K562 (cell line): Measurements from ENCODE around the gene INTS2. TPM values are rescaled to one million over a fixed set of nuclear protein-coding genes. Genes with fewer than 3 reads are reported as not detected.

Experiments
- ATAC-seq: fragments of 200-7000 bp; cut with Tn5 transposase; 3 replicates; pipeline ENCODE4 v1.9.1; 2020; ENCODE audit warnings: moderate library complexity
- BruUV-seq: library from RNA; stranded (reverse); fragments of 400-500 nt; replicated peaks from 2 replicates; lab custom pipeline; 2021; lab: Mats Ljungman, UMichigan
- CTCF ChIA-PET: fragments of 300-600 bp; formaldehyde crosslinking; extraction: SDS; loops from one replicate; lab custom pipeline; 2021; ENCODE audit warnings: low intra/inter-chr PET ratio; lab: Yijun Ruan, JAX
- POLR2A ChIA-PET: fragments of 300-600, 350-650 bp; sonication (Branson Sonifier 250); formaldehyde crosslinking; extraction: SDS; loops from one replicate; lab custom pipeline; 2021; ENCODE audit warnings: antibody characterized with exemption, inconsistent platforms; lab: Yijun Ruan, JAX
- DNase-seq, 4 experiments: peaks; one replicate each; pipeline versions ENCODE4 v3.0.0 to v3.0.0-alpha.2; 2011 to 2018; ENCODE audit warnings: low spot score in 3 of 4, mixed read lengths in 3 of 4; ENCODE audit errors: extremely low read depth in 1 of 4
- FAIRE-seq: peaks from 2 replicates; lab custom pipeline; 2011; peaks lifted over from hg19 to GRCh38; lab: Jason Lieb, UNC
- H2AFZ ChIP-seq: 2 replicates; pipeline ENCODE4 v1.6.0; 2011; ENCODE audit warnings: low read depth, low read length, control low read depth, inconsistent platforms
- H3K27ac ChIP-seq: fragments of 200-600 bp; 3 replicates; pipeline ENCODE4 v1.8.0; 2011; ENCODE audit warnings: low read depth, mild to moderate bottlenecking, control low read depth, inconsistent platforms, low read length, moderate library complexity, mixed read lengths; ENCODE audit errors: extremely low read depth
- H3K27me3 ChIP-seq, 2 experiments: fragments of 300-600 bp in 1 of 2; 2 replicates in 1 of 2; 3 replicates in 1 of 2; pipeline versions ENCODE4 v1.6.0 to v1.8.0; 2011; ENCODE audit warnings: inconsistent platforms in 2 of 2, low read length in 2 of 2, mild to moderate bottlenecking in 1 of 2, mixed read lengths in 1 of 2, moderate library complexity in 1 of 2; ENCODE audit not compliant: control insufficient read depth in 2 of 2, insufficient read depth in 2 of 2
- H3K36me3 ChIP-seq: fragments of 300-600 bp; 3 replicates; pipeline ENCODE4 v1.8.0; 2011; ENCODE audit warnings: mild to moderate bottlenecking, low read length, inconsistent platforms; ENCODE audit not compliant: control insufficient read depth, insufficient read depth
- H3K4me1 ChIP-seq, 2 experiments: fragments of 200-600 bp in 1 of 2; replicated peaks in 1 of 2; 2 replicates in 1 of 2; 3 replicates in 1 of 2; pipeline versions ENCODE4 v1.5.1 to v1.8.0; 2011; ENCODE audit warnings: inconsistent platforms in 2 of 2, low read length in 2 of 2, mild to moderate bottlenecking in 1 of 2, mixed read lengths in 1 of 2, moderate library complexity in 1 of 2; ENCODE audit not compliant: control insufficient read depth in 2 of 2, insufficient read depth in 2 of 2
- H3K4me2 ChIP-seq: 2 replicates; pipeline ENCODE4 v1.6.1; 2011; ENCODE audit warnings: low read length, control low read depth, inconsistent platforms, mixed read lengths; ENCODE audit not compliant: insufficient read depth
- H3K4me3 ChIP-seq: fragments of 200-600 bp; sonication (generic), shearing (Covaris generic); 2 replicates; pipeline ENCODE4 v1.5.1; 2016; ENCODE audit warnings: control low read depth, inconsistent platforms
- H3K79me2 ChIP-seq: fragments of 200-600 bp; 3 replicates; pipeline ENCODE4 v1.8.0; 2011; ENCODE audit warnings: low read length, inconsistent platforms; ENCODE audit not compliant: control insufficient read depth, insufficient read depth
- H3K9ac ChIP-seq, 2 experiments: 2 replicates each; pipeline versions ENCODE4 v1.6.0 to v1.6.1; 2011; ENCODE audit warnings: low read depth in 2 of 2, low read length in 2 of 2, control low read depth in 1 of 2, inconsistent platforms in 1 of 2, mild to moderate bottlenecking in 1 of 2, mixed read lengths in 1 of 2; ENCODE audit not compliant: insufficient read depth in 1 of 2
- H3K9me1 ChIP-seq: one replicate; pipeline ENCODE4 v1.6.0; 2011; ENCODE audit warnings: inconsistent platforms, mild to moderate bottlenecking, low read length, moderate library complexity; ENCODE audit not compliant: control insufficient read depth, insufficient read depth
- H3K9me3 ChIP-seq: replicated peaks from 2 replicates; pipeline ENCODE4 v1.5.1; 2011; ENCODE audit warnings: low read depth, low read length, inconsistent platforms; ENCODE audit not compliant: control insufficient read depth, insufficient read depth
- H4K20me1 ChIP-seq: replicated peaks from 2 replicates; pipeline ENCODE4 v1.6.1; 2011; ENCODE audit warnings: low read length, inconsistent platforms, mixed read lengths; ENCODE audit not compliant: control insufficient read depth, insufficient read depth
- CHD2 ChIP-seq: IDR thresholded peaks from 2 replicates; pipeline ENCODE4 v1.6.1; 2011; ENCODE audit warnings: low read depth, low read length
- EWSR1 ChIP-seq: fragments of 450-650 bp; IDR thresholded peaks from 2 replicates; pipeline ENCODE4 v1.6.1; 2018; ENCODE audit warnings: borderline replicate concordance, mild to moderate bottlenecking, low read depth, moderate library complexity; ENCODE audit not compliant: partially characterized antibody
- GABPA ChIP-seq: fragments of 200-800 bp; sonication (Bioruptor generic); conservative IDR thresholded peaks from 2 replicates; pipeline ENCODE4 v1.6.1; 2016; ENCODE audit warnings: low read depth, missing genetic modification characterization, missing compliant biosample characterization
- RBM17 ChIP-seq: fragments of 200-400 bp; formaldehyde crosslinking; IDR thresholded peaks from 2 replicates; pipeline ENCODE4 v1.6.1; 2017; ENCODE audit warnings: low read depth, mild to moderate bottlenecking, low read length, borderline replicate concordance
- RBM25 ChIP-seq: fragments of 200-400 bp; formaldehyde crosslinking; IDR thresholded peaks from 2 replicates; pipeline ENCODE4 v1.6.1; 2018; ENCODE audit warnings: low read length, low read depth, moderate library complexity; ENCODE audit not compliant: severe bottlenecking
- SP1 ChIP-seq: sonication (generic); formaldehyde crosslinking; IDR thresholded peaks from 2 replicates; pipeline ENCODE4 v1.8.1; 2022; ENCODE audit warnings: mild to moderate bottlenecking, missing genetic modification reagents
- TARDBP ChIP-seq: fragments of 450-650 bp; IDR thresholded peaks from 2 replicates; pipeline ENCODE4 v1.6.1; 2016
- TOE1 ChIP-seq, 2 experiments: fragments of 450-650 bp in 1 of 2; sonication (generic) in 1 of 2; formaldehyde crosslinking in 1 of 2; IDR thresholded peaks; 2 replicates each; pipeline versions ENCODE4 v1.7.1 to v1.8.0; 2016 to 2022; ENCODE audit warnings: borderline replicate concordance in 2 of 2, mild to moderate bottlenecking in 2 of 2, antibody characterized with exemption in 1 of 2, inconsistent platforms in 1 of 2, low read depth in 1 of 2, missing genetic modification reagents in 1 of 2, moderate library complexity in 1 of 2
- ZBTB11 ChIP-seq, 3 experiments: fragments of 200-800 bp in 1 of 3; fragments of 250-450 bp in 1 of 3; fragments of 450-650 bp in 1 of 3; sonication (Bioruptor Pico) in 1 of 3; sonication (Bioruptor generic) in 1 of 3; formaldehyde crosslinking in 1 of 3; IDR thresholded peaks; 2 replicates each; pipeline versions ENCODE4 v1.6.1 to v1.8.0; 2016 to 2022; ENCODE audit warnings: mild to moderate bottlenecking in 2 of 3, missing genetic modification characterization in 2 of 3, missing compliant biosample characterization in 1 of 3, moderate library complexity in 1 of 3
- ZBTB5 ChIP-seq: fragments of 450-650 bp; IDR thresholded peaks from 2 replicates; pipeline ENCODE4 v1.6.1; 2017; ENCODE audit warnings: antibody characterized with exemption
- ZFP1 ChIP-seq: fragments of 450-650 bp; formaldehyde crosslinking; IDR thresholded peaks from 2 replicates; pipeline ENCODE4 v1.4.0; 2020; ENCODE audit warnings: mild to moderate bottlenecking, mixed read lengths
- ZNF146 ChIP-seq: IDR thresholded peaks from one replicate; pipeline ENCODE4 v1.6.1; 2018; ENCODE audit warnings: missing compliant biosample characterization; ENCODE audit not compliant: unreplicated experiment
- ZNF408 ChIP-seq: fragments of 250-450 bp; sonication (Bioruptor Pico); IDR thresholded peaks from 2 replicates; pipeline ENCODE4 v1.4.0; 2020; ENCODE audit warnings: low read depth, mild to moderate bottlenecking, moderate library complexity
- WGBS: fragments of 100-300 bp; shearing (Covaris generic); methylation state at CpG from one replicate; pipeline ENCODE4 v1.1.6; 2016; ENCODE audit warnings: low coverage, mixed read lengths; ENCODE audit not compliant: insufficient coverage; ENCODE audit errors: missing lambda C conversion rate; 5-methylcytosine and 5-hydroxymethylcytosine counted together
- in situ Hi-C: fragments of 300-500 bp; cut with MboI; formaldehyde crosslinking; loops from 4 replicates; pipeline ENCODE4 v1.15.0; 2018; ENCODE audit warnings: inconsistent platforms, mixed read lengths
- intact Hi-C: fragments of 100-400 bp; cut with micrococcal nuclease; formaldehyde crosslinking; loops from 2 replicates; pipeline ENCODE4 v1.14.2; 2022
- polyA plus RNA-seq, 8 experiments: library from polyadenylated mRNA; depleted of rRNA in 4 of 8; stranded (reverse) in 5 of 8; unstranded in 3 of 8; fragments of >200 nt; fragmentation: Nextera tagmentation in 2 of 8; fragmentation: Illumina TruSeq in 1 of 8; extraction: Ambion mirVana in 2 of 8; extraction: Trizol in 1 of 8; gene quantifications; 2 replicates each; pipeline versions ENCODE4 v1.2.1 to v1.2.3, GENCODE V29; 2011 to 2014; ENCODE audit warnings: inconsistent platforms in 1 of 8, missing spikeins in 1 of 8
- total RNA-seq, 7 experiments: library from RNA; depleted of rRNA in 6 of 7; stranded (reverse); fragments of >200 nt in 6 of 7; fragmentation: Illumina TruSeq in 2 of 7; extraction: Trizol in 2 of 7; gene quantifications; 2 replicates each; pipeline versions ENCODE4 v1.2.1 to v1.2.3, GENCODE V29; 2011 to 2021; ENCODE audit warnings: low replicate concordance in 1 of 7
- TF ChIP-seq, protein P1 (sequence below), 2 experiments: fragments of 450-650 bp; IDR thresholded peaks; 2 replicates each; pipeline ENCODE4 v1.6.1; 2016

INTS2 gene
- total and polyA plus RNA-seq, 9 of the 15 experiments (the other 6 are each of a cell fraction or from before 2014, with no cell fraction given) = 4.8 to 24.7 (median 12.8) TPM

- no peaks in the 10 kb centered on the region for H3K9me1 ChIP-seq
- no peaks in the 10 kb centered on the region for H3K9me3 ChIP-seq
- H3K36me3 ChIP-seq = peaks cover 8% of the 10 kb centered on the region; the same call in 1 of the 3 replicates
- ATAC-seq (no peak), DNase-seq (no peak), FAIRE-seq (no peak)
- BruUV-seq = no TSS peak
- POLR2A ChIA-PET = no interaction called here
- no peaks in the 10 kb centered on the region for H3K4me1 ChIP-seq
- CTCF ChIA-PET = no interaction called here
- H4K20me1 ChIP-seq = no peaks in the 10 kb centered on the region
- no peak overlapping the region for H3K27ac ChIP-seq
- in situ Hi-C loops = no loop called here
- no peak overlapping the region for H3K4me3 ChIP-seq
- TF ChIP-seq ZFP1 (CRISPR knock-in tag) (no peak), ZBTB11 (CRISPR knock-in tag; IDR thresholded peaks at IDR 0.05) (peak in 1 of 3 experiments; percentile 65; a peak in 1 of 6 replicates), SP1 (CRISPR knock-in tag) (no peak), RBM17 (no peak), RBM25 (peak; percentile 54), CHD2 (no peak), ZNF146 (CRISPR knock-in tag) (peak; percentile 52), GABPA (tag) (no peak), TARDBP (no peak), ZNF408 (CRISPR knock-in tag) (no peak), EWSR1 (peak; percentile 64), ZBTB5 (no peak), TOE1 (IDR thresholded peaks at IDR 0.05; ENCODE audit: borderline replicate concordance) (no peak), TOE1 (CRISPR knock-in tag; IDR thresholded peaks at IDR 0.05; ENCODE audit: borderline replicate concordance, low read depth) (no peak)
- TF ChIP-seq, protein P1, sequence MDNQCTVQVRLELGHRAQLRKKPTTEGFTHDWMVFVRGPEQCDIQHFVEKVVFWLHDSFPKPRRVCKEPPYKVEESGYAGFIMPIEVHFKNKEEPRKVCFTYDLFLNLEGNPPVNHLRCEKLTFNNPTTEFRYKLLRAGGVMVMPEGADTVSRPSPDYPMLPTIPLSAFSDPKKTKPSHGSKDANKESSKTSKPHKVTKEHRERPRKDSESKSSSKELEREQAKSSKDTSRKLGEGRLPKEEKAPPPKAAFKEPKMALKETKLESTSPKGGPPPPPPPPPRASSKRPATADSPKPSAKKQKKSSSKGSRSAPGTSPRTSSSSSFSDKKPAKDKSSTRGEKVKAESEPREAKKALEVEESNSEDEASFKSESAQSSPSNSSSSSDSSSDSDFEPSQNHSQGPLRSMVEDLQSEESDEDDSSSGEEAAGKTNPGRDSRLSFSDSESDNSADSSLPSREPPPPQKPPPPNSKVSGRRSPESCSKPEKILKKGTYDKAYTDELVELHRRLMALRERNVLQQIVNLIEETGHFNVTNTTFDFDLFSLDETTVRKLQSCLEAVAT (IDR thresholded peaks at IDR 0.05) = no peak
- H3K79me2 ChIP-seq = no peaks in the 10 kb centered on the region
- H2AFZ ChIP-seq = no peak overlapping the region
- intact Hi-C loops = no loop called here
- H3K9ac ChIP-seq = no peak overlapping the region
- H3K4me2 ChIP-seq = no peak overlapping the region
- 91% methylated on average over 8 of the region's 8 CpGs for WGBS
- H3K27me3 ChIP-seq = no peaks in the 10 kb centered on the region
These were observed 100.0 kb downstream of the INTS2 start for GRCh38 chr17:61827649-61828395.
